Adrenal gland (tissue), 5 donors: ENCODE data around the gene EIF4G3.

ENCODE experiments used
- CTCF ChIP-seq, 6 experiments: fragments of 450-650 bp in 4 of 6; fragments of 200-600 bp in 2 of 6; sonication (generic) in 1 of 6; IDR thresholded peaks; 1 replicate in 5 of 6; 2 replicates in 1 of 6; pipeline versions ENCODE4 v1.5.1 to v1.8.0; 2016 to 2021; ENCODE audit warnings: antibody characterized with exemption in 6 of 6, mild to moderate bottlenecking in 2 of 6, moderate library complexity in 1 of 6
- POLR2A ChIP-seq, 2 donors: fragments of 450-650 bp; IDR thresholded peaks; one replicate each; pipeline ENCODE4 v1.6.1; 2017; ENCODE audit warnings: antibody characterized with exemption in 2 of 2, mild to moderate bottlenecking in 2 of 2, moderate library complexity in 1 of 2
- donor health status: DM: no; HTN: no; CAD: no.

- TF ChIP-seq CTCF (IDR thresholded peaks at IDR 0.05) (no peak), POLR2A (IDR thresholded peaks at IDR 0.05) (no peak)
Measured at GRCh38 chr1:20883766-20884165, 292.9 kb downstream of the EIF4G3 start.
